Measurements from ENCODE around the gene HELZ. TPM values are rescaled to one million over a fixed set of nuclear protein-coding genes. Genes with fewer than 3 reads are reported as not detected.

Gene HELZ
- total RNA-seq, 2 donors from 2014 or later, result 51.4 to 74.7 TPM

DNA sequence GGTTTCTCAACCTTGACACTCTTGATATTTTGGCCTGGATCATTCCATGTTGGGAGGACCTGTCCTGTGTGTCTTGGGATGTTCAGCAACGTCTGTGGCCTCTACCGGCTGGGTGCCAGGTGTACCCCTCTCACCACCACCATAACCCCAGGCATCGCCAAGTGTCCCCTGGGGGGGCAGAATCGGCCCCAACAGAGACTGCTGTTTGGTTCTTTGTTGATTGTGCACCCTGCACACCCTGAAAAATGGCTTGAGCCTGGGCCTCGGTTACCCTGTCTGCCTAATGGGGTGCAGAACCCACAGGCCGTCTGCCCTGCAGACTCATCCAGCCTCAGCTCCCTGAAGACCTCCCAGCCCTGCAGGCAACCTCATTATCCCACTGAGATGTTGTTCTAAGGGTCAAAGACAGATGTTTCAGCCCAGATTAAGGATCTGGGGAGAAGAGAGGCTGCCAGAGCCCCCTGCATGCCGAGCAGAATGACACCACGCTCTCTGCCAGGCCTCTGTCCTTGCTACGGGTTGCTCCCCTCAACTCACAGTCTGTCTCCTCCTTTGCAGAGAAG lies 191.5 kb downstream of the HELZ start:
- Histone ChIP-seq H3K4me3 (ENCODE audit: low read length) (no peak overlapping the region), H3K27ac (ENCODE audit: low read depth, low read length) (no peak overlapping the region), H3K27me3 (ENCODE audit: control insufficient read depth, insufficient read depth, low read length, poor library complexity, severe bottlenecking) (no peaks in the 10 kb centered on the region), H3K36me3 (ENCODE audit: control insufficient read depth, insufficient read depth, low read length) (no peaks in the 10 kb centered on the region), H3K9me3 (ENCODE audit: control insufficient read depth, low read length) (peaks cover 16% of the 10 kb centered on the region), H3K9ac (ENCODE audit: extremely low read depth, low read length, poor library complexity, severe bottlenecking) (no peak overlapping the region), H3K4me1 (ENCODE audit: control insufficient read depth, insufficient read depth, low read length) (no peaks in the 10 kb centered on the region)
- no peak overlapping the region for H3K4me3 Mint-ChIP-seq
- H3K27ac Mint-ChIP-seq, result no peak overlapping the region
- DNase-seq, result peak; percentile 35
- WGBS, 2 experiments (ENCODE audit: insufficient coverage in 1 of 2, insufficient read length in 1 of 2), result 87 to 91% methylated on average over 3 to 9 of the region's 9 CpGs
- peaks cover 12% of the 10 kb centered on the region for H3K9me3 Mint-ChIP-seq
- H3K36me3 Mint-ChIP-seq (ENCODE audit: low read depth), result peaks cover 4% of the 10 kb centered on the region
- TF ChIP-seq, protein P1, sequence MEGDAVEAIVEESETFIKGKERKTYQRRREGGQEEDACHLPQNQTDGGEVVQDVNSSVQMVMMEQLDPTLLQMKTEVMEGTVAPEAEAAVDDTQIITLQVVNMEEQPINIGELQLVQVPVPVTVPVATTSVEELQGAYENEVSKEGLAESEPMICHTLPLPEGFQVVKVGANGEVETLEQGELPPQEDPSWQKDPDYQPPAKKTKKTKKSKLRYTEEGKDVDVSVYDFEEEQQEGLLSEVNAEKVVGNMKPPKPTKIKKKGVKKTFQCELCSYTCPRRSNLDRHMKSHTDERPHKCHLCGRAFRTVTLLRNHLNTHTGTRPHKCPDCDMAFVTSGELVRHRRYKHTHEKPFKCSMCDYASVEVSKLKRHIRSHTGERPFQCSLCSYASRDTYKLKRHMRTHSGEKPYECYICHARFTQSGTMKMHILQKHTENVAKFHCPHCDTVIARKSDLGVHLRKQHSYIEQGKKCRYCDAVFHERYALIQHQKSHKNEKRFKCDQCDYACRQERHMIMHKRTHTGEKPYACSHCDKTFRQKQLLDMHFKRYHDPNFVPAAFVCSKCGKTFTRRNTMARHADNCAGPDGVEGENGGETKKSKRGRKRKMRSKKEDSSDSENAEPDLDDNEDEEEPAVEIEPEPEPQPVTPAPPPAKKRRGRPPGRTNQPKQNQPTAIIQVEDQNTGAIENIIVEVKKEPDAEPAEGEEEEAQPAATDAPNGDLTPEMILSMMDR (conservative IDR thresholded peaks at IDR 0.05), result no peak
- no peaks in the 10 kb centered on the region for H3K4me1 Mint-ChIP-seq
- peaks cover 2% of the 10 kb centered on the region for H3K27me3 Mint-ChIP-seq (ENCODE audit: insufficient read depth)

DNA sequence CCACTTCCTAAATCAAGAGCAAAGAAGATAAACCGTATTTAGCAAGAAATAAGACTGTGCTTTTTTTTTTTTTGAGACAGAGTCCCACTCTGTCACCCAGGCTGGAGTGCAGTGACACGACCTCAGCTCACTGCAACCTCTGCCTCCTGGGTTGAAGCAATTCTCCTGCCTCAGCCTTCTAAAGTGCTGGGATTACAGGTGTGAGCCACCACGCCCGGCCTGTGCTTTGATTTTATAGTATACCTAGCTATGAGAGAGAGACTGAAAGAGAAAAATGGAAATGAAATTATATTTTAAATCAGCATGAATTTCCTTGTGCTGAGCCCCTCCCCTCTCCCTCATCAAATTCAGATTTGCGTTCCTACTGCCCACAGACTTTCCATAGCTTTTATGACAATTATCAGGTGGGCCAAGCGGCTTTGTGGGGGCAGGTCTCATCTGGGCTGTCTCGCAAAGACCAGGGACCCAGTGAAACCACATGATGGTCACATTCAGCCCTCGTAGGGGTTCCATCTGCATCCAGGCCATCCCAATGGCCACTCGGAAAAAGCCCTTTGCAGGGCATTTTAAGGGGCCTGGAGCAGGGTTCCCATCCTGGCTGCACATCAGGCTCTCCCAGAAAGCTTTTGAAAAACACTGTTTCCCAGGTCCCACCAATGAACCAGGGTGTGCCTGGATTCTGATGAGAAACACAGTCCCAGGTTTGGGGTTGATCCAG lies 192.1 kb downstream of the HELZ start:
- TF ChIP-seq, protein P1 (conservative IDR thresholded peaks at IDR 0.05), result no peak
- Histone ChIP-seq H3K36me3 (ENCODE audit: control insufficient read depth, insufficient read depth, low read length) (no peaks in the 10 kb centered on the region), H3K9me3 (ENCODE audit: control insufficient read depth, low read length) (peaks cover 22% of the 10 kb centered on the region), H3K4me1 (ENCODE audit: control insufficient read depth, insufficient read depth, low read length) (no peaks in the 10 kb centered on the region), H3K27ac (ENCODE audit: low read depth, low read length) (no peak overlapping the region), H3K4me3 (ENCODE audit: low read length) (no peak overlapping the region), H3K9ac (ENCODE audit: extremely low read depth, low read length, poor library complexity, severe bottlenecking) (no peak overlapping the region), H3K27me3 (ENCODE audit: control insufficient read depth, insufficient read depth, low read length, poor library complexity, severe bottlenecking) (no peaks in the 10 kb centered on the region)
- peaks cover 19% of the 10 kb centered on the region for H3K9me3 Mint-ChIP-seq
- DNase-seq, result peak; percentile 38
- peaks cover 2% of the 10 kb centered on the region for H3K27me3 Mint-ChIP-seq (ENCODE audit: insufficient read depth)
- H3K36me3 Mint-ChIP-seq (ENCODE audit: low read depth), result peaks cover 6% of the 10 kb centered on the region
- H3K4me1 Mint-ChIP-seq, result no peaks in the 10 kb centered on the region
- H3K4me3 Mint-ChIP-seq, result no peak overlapping the region
- H3K27ac Mint-ChIP-seq, result no peak overlapping the region
- WGBS, 2 experiments (ENCODE audit: insufficient coverage in 1 of 2, insufficient read length in 1 of 2), result 89 to 97% methylated on average over 7 to 9 of the region's 9 CpGs

DNA sequence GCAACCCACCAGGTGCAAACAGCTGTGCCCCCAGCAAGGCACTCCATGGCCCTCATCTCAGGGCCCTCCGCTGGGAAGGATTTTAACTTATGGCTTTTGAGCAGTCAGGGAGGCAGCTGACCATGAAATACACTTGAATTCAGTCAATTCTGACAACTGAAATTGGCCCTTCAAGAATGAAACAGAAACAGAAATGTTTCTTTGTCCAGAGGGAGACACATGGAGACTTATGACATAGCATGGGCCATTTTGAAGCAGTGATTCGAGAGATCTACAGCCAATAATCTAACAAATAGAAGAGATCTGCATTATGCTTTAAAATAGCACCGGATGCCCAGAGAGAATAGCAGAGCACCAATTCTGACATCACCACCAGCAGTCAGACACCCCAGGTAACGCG lies 193.2 kb downstream of the HELZ start:
- no peaks in the 10 kb centered on the region for H3K4me1 Mint-ChIP-seq
- H3K27me3 ChIP-seq (ENCODE audit: control insufficient read depth, insufficient read depth, low read length, poor library complexity, severe bottlenecking), result no peaks in the 10 kb centered on the region
- no peak overlapping the region for H3K27ac ChIP-seq (ENCODE audit: low read depth, low read length)
- DNase-seq, result no peak
- 90 to 94% methylated on average over 2 to 5 of the region's 5 CpGs for WGBS, 2 experiments (ENCODE audit: insufficient coverage in 1 of 2, insufficient read length in 1 of 2)
- peaks cover 27% of the 10 kb centered on the region for H3K9me3 Mint-ChIP-seq
- peaks cover 2% of the 10 kb centered on the region for H3K27me3 Mint-ChIP-seq (ENCODE audit: insufficient read depth)
- peaks cover 7% of the 10 kb centered on the region for H3K36me3 Mint-ChIP-seq (ENCODE audit: low read depth)
- H3K36me3 ChIP-seq (ENCODE audit: control insufficient read depth, insufficient read depth, low read length), result no peaks in the 10 kb centered on the region
- no peak overlapping the region for H3K4me3 Mint-ChIP-seq
- no peaks in the 10 kb centered on the region for H3K4me1 ChIP-seq (ENCODE audit: control insufficient read depth, insufficient read depth, low read length)
- H3K9me3 ChIP-seq (ENCODE audit: control insufficient read depth, low read length), result peaks cover 30% of the 10 kb centered on the region
- H3K9ac ChIP-seq (ENCODE audit: extremely low read depth, low read length, poor library complexity, severe bottlenecking), result no peak overlapping the region
- H3K27ac Mint-ChIP-seq, result no peak overlapping the region
- TF ChIP-seq, protein P1 (conservative IDR thresholded peaks at IDR 0.05), result no peak
- no peak overlapping the region for H3K4me3 ChIP-seq (ENCODE audit: low read length)

All from endodermal cell (in vitro differentiated cells).